Measurements from ENCODE around the gene ZNF557.

Gene ZNF557

GRCh38 chr19:7098701-7099596, 29.4 kb downstream of the ZNF557 start:
- DNase-seq (ENCODE audit: low spot score), result peak; percentile 83
- H3K4me1 ChIP-seq (ENCODE audit: insufficient read depth, poor library complexity, severe bottlenecking), result no peaks in the 10 kb centered on the region
- no peaks in the 10 kb centered on the region for H3K36me3 ChIP-seq (ENCODE audit: low read depth)
- no peaks in the 10 kb centered on the region for H3K27me3 ChIP-seq (ENCODE audit: insufficient read depth, poor library complexity, severe bottlenecking)
- peak; percentile 87 for ATAC-seq (ENCODE audit: low read depth)
- peak overlapping the region; percentile 51 for H3K4me3 ChIP-seq (ENCODE audit: severe bottlenecking)
- TF ChIP-seq CTCF (IDR thresholded peaks at IDR 0.05; ENCODE audit: poor library complexity, severe bottlenecking), result no peak
- no peaks in the 10 kb centered on the region for H3K9me3 ChIP-seq (ENCODE audit: severe bottlenecking)
- peak overlapping the region; percentile 73 for H3K27ac ChIP-seq (ENCODE audit: poor library complexity, severe bottlenecking)

GRCh38 chr19:7099597-7099921, 30.1 kb downstream of the ZNF557 start:
- Histone ChIP-seq H3K27me3 (ENCODE audit: insufficient read depth, poor library complexity, severe bottlenecking) (no peaks in the 10 kb centered on the region), H3K36me3 (ENCODE audit: low read depth) (no peaks in the 10 kb centered on the region)

GRCh38 chr19:7101498-7102253, 32.2 kb downstream of the ZNF557 start:
- no peak for ATAC-seq (ENCODE audit: low read depth)
- Histone ChIP-seq H3K27ac (ENCODE audit: poor library complexity, severe bottlenecking) (no peak overlapping the region), H3K4me1 (ENCODE audit: insufficient read depth, poor library complexity, severe bottlenecking) (no peaks in the 10 kb centered on the region), H3K9me3 (ENCODE audit: severe bottlenecking) (no peaks in the 10 kb centered on the region), H3K36me3 (ENCODE audit: low read depth) (no peaks in the 10 kb centered on the region), H3K27me3 (ENCODE audit: insufficient read depth, poor library complexity, severe bottlenecking) (no peaks in the 10 kb centered on the region), H3K4me3 (ENCODE audit: severe bottlenecking) (no peak overlapping the region)
- no peak for DNase-seq (ENCODE audit: low spot score)
- TF ChIP-seq CTCF (IDR thresholded peaks at IDR 0.05; ENCODE audit: poor library complexity, severe bottlenecking), result no peak

More at GRCh38 chr19:7099597-7099921, 30.1 kb downstream of the ZNF557 start:
- Histone ChIP-seq H3K27ac (ENCODE audit: poor library complexity, severe bottlenecking) (peak overlapping the region; percentile 73), H3K9me3 (ENCODE audit: severe bottlenecking) (no peaks in the 10 kb centered on the region), H3K4me3 (ENCODE audit: severe bottlenecking) (peak overlapping the region; percentile 51), H3K4me1 (ENCODE audit: insufficient read depth, poor library complexity, severe bottlenecking) (no peaks in the 10 kb centered on the region)
- ATAC-seq (ENCODE audit: low read depth) (no peak), DNase-seq (ENCODE audit: low spot score) (no peak)
- no peak for TF ChIP-seq CTCF (IDR thresholded peaks at IDR 0.05; ENCODE audit: poor library complexity, severe bottlenecking)

- DNase-seq (ENCODE audit: low spot score) (no peak), ATAC-seq (ENCODE audit: low read depth) (no peak)
- H3K36me3 ChIP-seq (ENCODE audit: low read depth), result no peaks in the 10 kb centered on the region
- no peak overlapping the region for H3K27ac ChIP-seq (ENCODE audit: poor library complexity, severe bottlenecking)
- H3K4me3 ChIP-seq (ENCODE audit: severe bottlenecking), result no peak overlapping the region
- no peaks in the 10 kb centered on the region for H3K27me3 ChIP-seq (ENCODE audit: insufficient read depth, poor library complexity, severe bottlenecking)
- no peaks in the 10 kb centered on the region for H3K9me3 ChIP-seq (ENCODE audit: severe bottlenecking)
- no peak for TF ChIP-seq CTCF (IDR thresholded peaks at IDR 0.05; ENCODE audit: poor library complexity, severe bottlenecking)
- H3K4me1 ChIP-seq (ENCODE audit: insufficient read depth, poor library complexity, severe bottlenecking), result no peaks in the 10 kb centered on the region
Observed at GRCh38 chr19:7104747-7105447, 35.4 kb downstream of the ZNF557 start.
